B cell (primary cell): ENCODE measurements around the gene TMEM144. TPM values are rescaled to one million over a fixed set of nuclear protein-coding genes. Genes with fewer than 3 reads are reported as not detected.

ENCODE experiments used
- ATAC-seq: fragments of 200-7000 bp; cut with Tn5 transposase; one replicate; pipeline ENCODE4 v1.10.0; 2021; ENCODE audit warnings: low read depth, mild to moderate bottlenecking, moderate number of reproducible peaks, moderate library complexity
- CTCF ChIA-PET: fragments of 350-600 bp; sonication (Branson Sonifier 250); formaldehyde crosslinking; loops from one replicate; lab custom pipeline; 2021; ENCODE audit warnings: antibody characterized with exemption, inconsistent platforms; lab: Charles Lee
- POLR2A ChIA-PET: fragments of 350-600 bp; sonication (Branson Sonifier 250); formaldehyde crosslinking; loops from one replicate; lab custom pipeline; 2021; ENCODE audit warnings: antibody characterized with exemption; lab: Charles Lee
- DNase-seq: peaks from one replicate; pipeline ENCODE4 v3.0.0; 2013
- H2AFZ ChIP-seq: 2 replicates; pipeline ENCODE4 v1.6.1; 2012; ENCODE audit warnings: mild to moderate bottlenecking, low read depth, low read length; ENCODE audit not compliant: insufficient read depth, poor library complexity, severe bottlenecking
- H3K27ac ChIP-seq, 2 donors: 1 replicate in 1 of 2; 2 replicates in 1 of 2; pipeline ENCODE4 v1.5.1; 2012 to 2013; ENCODE audit warnings: low read length in 2 of 2, mild to moderate bottlenecking in 2 of 2, moderate library complexity in 1 of 2
- H3K27me3 ChIP-seq, 4 experiments: fragments of 200-600 bp in 1 of 4; sonication (generic) in 1 of 4; replicated peaks in 1 of 4; 1 replicate in 2 of 4; 2 replicates in 2 of 4; pipeline versions ENCODE4 v1.6.1 to v1.7.0; 2013 to 2016; ENCODE audit warnings: low read length in 3 of 4, mild to moderate bottlenecking in 2 of 4, mixed read lengths in 1 of 4, moderate library complexity in 1 of 4; ENCODE audit not compliant: insufficient read depth in 4 of 4, control insufficient read depth in 3 of 4; ENCODE audit errors: control extremely low read depth in 1 of 4
- H3K36me3 ChIP-seq, 2 experiments: replicated peaks in 1 of 2; 1 replicate in 1 of 2; 2 replicates in 1 of 2; pipeline versions ENCODE4 v1.6.1 to v1.7.1; 2013; ENCODE audit warnings: low read length in 1 of 2; ENCODE audit not compliant: insufficient read depth in 2 of 2, control insufficient read depth in 1 of 2; ENCODE audit errors: control extremely low read depth in 1 of 2, extremely low read depth in 1 of 2
- H3K4me1 ChIP-seq, 2 donors: fragments of 200-600 bp in 1 of 2; sonication (generic) in 1 of 2; 1 replicate in 1 of 2; 2 replicates in 1 of 2; pipeline versions ENCODE4 v1.5.1 to v1.6.1; 2013 to 2017; ENCODE audit warnings: low read length in 2 of 2; ENCODE audit not compliant: control insufficient read depth in 2 of 2, insufficient read depth in 2 of 2
- H3K4me2 ChIP-seq: replicated peaks from 2 replicates; pipeline ENCODE3; 2012; ENCODE audit warnings: mild to moderate bottlenecking, low read depth, low read length; ENCODE audit not compliant: poor library complexity, severe bottlenecking
- H3K4me3 ChIP-seq, 5 experiments: fragments of 200-600 bp in 1 of 5; sonication (generic) in 1 of 5; 1 replicate in 3 of 5; 2 replicates in 2 of 5; pipeline versions ENCODE4 v1.5.1 to v1.7.0; 2011 to 2016; ENCODE audit warnings: low read length in 4 of 5, mild to moderate bottlenecking in 4 of 5, low read depth in 2 of 5, control low read depth in 1 of 5, moderate library complexity in 1 of 5; ENCODE audit not compliant: insufficient read depth in 1 of 5; ENCODE audit errors: control extremely low read depth in 1 of 5, extremely low read depth in 1 of 5
- H3K79me2 ChIP-seq: fragments of 200-600 bp; sonication (generic); one replicate; pipeline ENCODE4 v1.6.0; 2016; ENCODE audit warnings: low read length; ENCODE audit not compliant: control insufficient read depth, insufficient read depth
- H3K9ac ChIP-seq: fragments of 200-600 bp; sonication (generic); 2 replicates; pipeline ENCODE4 v1.6.1; 2017; ENCODE audit warnings: mild to moderate bottlenecking, low read length, moderate library complexity
- H3K9me3 ChIP-seq, 3 donors: one replicate each; pipeline versions ENCODE4 v1.6.1 to v1.7.1; 2013; ENCODE audit warnings: low read length in 2 of 3; ENCODE audit not compliant: control insufficient read depth in 2 of 3, insufficient read depth in 1 of 3; ENCODE audit errors: control extremely low read depth in 1 of 3
- H4K20me1 ChIP-seq: 2 replicates; pipeline ENCODE4 v1.6.0; 2012; ENCODE audit warnings: mild to moderate bottlenecking, low read length; ENCODE audit not compliant: insufficient read depth, control insufficient read depth, poor library complexity, severe bottlenecking
- H3K27ac Mint-ChIP-seq: one replicate; pipeline ENCODE4 v1.8.0; 2021; ENCODE audit warnings: mixed read lengths
- H3K27me3 Mint-ChIP-seq: one replicate; pipeline ENCODE4 v1.8.0; 2021; ENCODE audit warnings: mixed read lengths
- H3K4me1 Mint-ChIP-seq: one replicate; pipeline ENCODE4 v1.8.0; 2021; ENCODE audit warnings: mixed read lengths
- H3K4me3 Mint-ChIP-seq: one replicate; pipeline ENCODE4 v1.8.0; 2021; ENCODE audit warnings: mixed read lengths
- H3K9me3 Mint-ChIP-seq: one replicate; pipeline ENCODE4 v1.8.0; 2022; ENCODE audit warnings: mixed read lengths; ENCODE audit not compliant: insufficient read depth
- CTCF ChIP-seq: fragments of 200-600 bp; IDR thresholded peaks from one replicate; pipeline ENCODE4 v1.8.0; 2022; ENCODE audit warnings: antibody characterized with exemption, mild to moderate bottlenecking
- EZH2 ChIP-seq: IDR thresholded peaks from 2 replicates; pipeline ENCODE4 v1.6.1; 2012; ENCODE audit warnings: borderline replicate concordance, low read depth, mild to moderate bottlenecking, moderate library complexity, low read length; ENCODE audit not compliant: insufficient read depth, poor library complexity, severe bottlenecking
- WGBS: methylation state at CpG from one replicate; pipeline ENCODE4 v1.1.5; 2013; ENCODE audit warnings: missing lambda C conversion rate; ENCODE audit not compliant: insufficient coverage; 5-methylcytosine and 5-hydroxymethylcytosine counted together
- intact Hi-C: fragments of 100-400 bp; cut with micrococcal nuclease; formaldehyde crosslinking; loops from one replicate; pipeline ENCODE4 v1.10.0; 2022
- polyA plus RNA-seq: library from polyadenylated mRNA; depleted of rRNA; stranded (reverse); fragments of >200 nt; gene quantifications from 2 replicates; pipeline ENCODE4 v1.2.3, GENCODE V29; 2012
- total RNA-seq, 2 donors: library from RNA; stranded (reverse); fragments of 120-200 nt in 1 of 2; gene quantifications; 1 replicate in 1 of 2; 2 replicates in 1 of 2; pipeline versions ENCODE4 v1.2.3 to v1.2.4, GENCODE V29; 2013 to 2022

The TMEM144 gene
- total and polyA plus RNA-seq, 2 donors (not counting 1 experiment from before 2014, with no cell fraction given) = 0.06 to 0.07 TPM

GRCh38 chr4:158214856-158215255 lies 4.6 kb downstream of the TMEM144 start:
- Histone ChIP-seq H3K79me2 (no peaks in the 10 kb centered on the region), H3K4me3 (no peak overlapping the region), H3K27me3 (peaks cover 0 to 7% (median 2%) of the 10 kb centered on the region in 4 experiments), H3K4me2 (no peak overlapping the region), H3K4me1 (peaks cover 7 to 8% of the 10 kb centered on the region in 2 donors), H3K36me3 (no peaks in the 10 kb centered on the region), H2AFZ (no peak overlapping the region), H4K20me1 (no peaks in the 10 kb centered on the region), H3K9ac (no peak overlapping the region), H3K9me3 (no peaks in the 10 kb centered on the region), H3K27ac (no peak overlapping the region)
- ATAC-seq (no peak), DNase-seq (no peak)
- Mint-ChIP-seq H3K4me1 (peaks cover 11% of the 10 kb centered on the region), H3K4me3 (no peak overlapping the region), H3K27ac (no peak overlapping the region), H3K9me3 (no peaks in the 10 kb centered on the region), H3K27me3 (peaks cover 18% of the 10 kb centered on the region)
- POLR2A ChIA-PET = no interaction called here
- TF ChIP-seq EZH2 = no peak
- no peak for TF ChIP-seq CTCF
- WGBS = no CpG with 5 or more reads among the region's 1 CpG
- intact Hi-C loops = no loop called here
- CTCF ChIA-PET = no interaction called here

- H3K27ac Mint-ChIP-seq = no peak overlapping the region
- Histone ChIP-seq H3K4me1 (no peaks in the 10 kb centered on the region), H4K20me1 (no peaks in the 10 kb centered on the region), H3K4me3 (no peak overlapping the region), H3K36me3 (no peaks in the 10 kb centered on the region), H3K79me2 (no peaks in the 10 kb centered on the region), H3K4me2 (no peak overlapping the region), H3K27me3 (no peaks in the 10 kb centered on the region), H2AFZ (no peak overlapping the region), H3K9ac (no peak overlapping the region), H3K27ac (no peak overlapping the region), H3K9me3 (no peaks in the 10 kb centered on the region)
- no peak for TF ChIP-seq EZH2
- no peak for TF ChIP-seq CTCF
- peaks cover 6% of the 10 kb centered on the region for H3K27me3 Mint-ChIP-seq
- intact Hi-C loops = no loop called here
- WGBS = no CpG with 5 or more reads among the region's 5 CpGs
- H3K4me3 Mint-ChIP-seq = no peak overlapping the region
- ATAC-seq = no peak
- no peaks in the 10 kb centered on the region for H3K4me1 Mint-ChIP-seq
- no peak for DNase-seq
- ChIA-PET CTCF (no interaction called here), POLR2A (no interaction called here)
- H3K9me3 Mint-ChIP-seq = no peaks in the 10 kb centered on the region
Measured at GRCh38 chr4:158217763-158218162, 7.5 kb downstream of the TMEM144 start.
